Prostate gland (tissue), 2 donors: Measurements from ENCODE around the gene TRAF2. TPM values are rescaled to one million over a fixed set of nuclear protein-coding genes. Genes with fewer than 3 reads are reported as not detected.
A peak's percentile ranks its signal among the peaks of the same experiment; 100 is the strongest.

ENCODE experiments used
- DNase-seq: peaks from one replicate; pipeline ENCODE4 v3.0.0-alpha.2; 2019; ENCODE audit warnings: low spot score
- H3K27ac ChIP-seq, 2 donors: fragments of 200-600 bp; sonication (generic); 2 replicates each; pipeline ENCODE4 v1.5.1; 2017 to 2019
- H3K27me3 ChIP-seq: fragments of 200-600 bp; sonication (generic); replicated peaks from 2 replicates; pipeline ENCODE4 v1.5.1; 2019; ENCODE audit not compliant: insufficient read depth
- H3K36me3 ChIP-seq, 2 donors: fragments of 200-600 bp; sonication (generic); 1 replicate in 1 of 2; 2 replicates in 1 of 2; pipeline versions ENCODE4 v1.5.1 to v1.8.1; 2017 to 2019
- H3K4me1 ChIP-seq: fragments of 200-600 bp; sonication (generic); replicated peaks from 2 replicates; pipeline ENCODE4 v1.5.1; 2019
- H3K4me3 ChIP-seq, 2 donors: fragments of 200-600 bp; sonication (generic); 2 replicates each; pipeline ENCODE4 v1.5.1; 2017 to 2019
- H3K9me3 ChIP-seq: fragments of 200-600 bp; sonication (generic); 2 replicates; pipeline ENCODE4 v1.5.1; 2017
- POLR2A ChIP-seq: fragments of 450-650 bp; IDR thresholded peaks from one replicate; pipeline ENCODE4 v1.6.1; 2016; ENCODE audit warnings: antibody characterized with exemption, mild to moderate bottlenecking
- POLR2AphosphoS5 ChIP-seq: sonication (generic); formaldehyde crosslinking; IDR thresholded peaks from one replicate; pipeline ENCODE4 v1.6.1; 2017; ENCODE audit warnings: antibody characterized with exemption
- WGBS: methylation state at CpG from one replicate; pipeline ENCODE4 v1.1.5; 2018; 5-methylcytosine and 5-hydroxymethylcytosine counted together
- intact Hi-C: fragments of 100-400 bp; cut with DNase I; formaldehyde crosslinking; loops from one replicate; pipeline ENCODE4 v1.14.2; 2022
- total RNA-seq, 2 donors: library from RNA; depleted of rRNA; stranded (reverse); fragments of >200 nt; gene quantifications; one replicate each; pipeline ENCODE4 v1.1.0, GENCODE V29; 2016
- TF ChIP-seq, protein P1 (sequence below), 4 experiments: fragments of 200-600 bp in 2 of 4; fragments of 450-650 bp in 2 of 4; sonication (generic) in 2 of 4; IDR thresholded peaks; 1 replicate in 3 of 4; 2 replicates in 1 of 4; pipeline ENCODE4 v1.5.1; 2016 to 2019; ENCODE audit warnings: antibody characterized with exemption in 4 of 4, mild to moderate bottlenecking in 2 of 4, moderate library complexity in 2 of 4

TRAF2 gene
- total RNA-seq, 2 donors from 2014 or later = 23.6 to 24.2 TPM

DNA sequence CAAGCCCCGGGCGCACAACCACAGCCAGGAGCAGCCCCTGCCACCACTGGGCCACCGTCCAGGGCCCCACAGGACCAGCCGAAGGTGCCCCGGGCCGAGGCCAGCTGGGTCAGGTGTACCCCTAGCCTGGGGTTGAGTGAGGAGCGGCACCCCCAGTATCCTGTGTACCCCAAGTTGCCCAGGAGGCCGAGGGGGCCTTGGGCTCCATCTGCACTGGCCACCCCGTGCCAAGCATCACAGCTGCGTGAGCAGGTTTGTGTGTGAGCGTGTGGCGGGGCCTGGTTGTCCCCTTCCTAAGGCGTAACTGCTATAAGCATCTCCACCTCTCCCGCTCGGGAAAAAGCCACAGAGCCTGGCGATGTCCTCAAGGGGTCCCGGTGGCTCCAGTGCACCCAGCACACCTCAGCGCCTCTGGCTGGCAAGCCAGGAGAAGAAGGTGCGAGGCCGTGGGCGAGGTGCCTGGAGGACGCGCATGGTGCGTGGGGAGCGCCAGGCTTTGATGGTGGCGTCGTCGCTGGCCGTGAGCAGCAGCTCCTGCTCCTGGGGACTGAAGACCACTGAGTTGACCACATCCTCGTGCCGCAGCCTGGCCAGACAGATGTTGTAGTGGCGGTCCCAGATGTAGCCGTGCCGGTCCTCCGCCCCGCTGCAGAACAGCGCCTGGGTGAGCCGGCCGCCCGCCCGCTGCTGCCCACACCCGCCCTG is 54.4 kb downstream of the TRAF2 start:
- H3K9me3 ChIP-seq = no peaks in the 10 kb centered on the region
- intact Hi-C loops = no loop called here
- H3K27ac ChIP-seq = no peak overlapping the region
- H3K27me3 ChIP-seq = no peaks in the 10 kb centered on the region
- 92% methylated on average over 32 of the region's 42 CpGs for WGBS
- peaks cover 21 to 26% of the 10 kb centered on the region in 2 donors for H3K36me3 ChIP-seq
- DNase-seq = no peak
- no peaks in the 10 kb centered on the region for H3K4me1 ChIP-seq
- H3K4me3 ChIP-seq = no peak overlapping the region
- TF ChIP-seq, protein P1, sequence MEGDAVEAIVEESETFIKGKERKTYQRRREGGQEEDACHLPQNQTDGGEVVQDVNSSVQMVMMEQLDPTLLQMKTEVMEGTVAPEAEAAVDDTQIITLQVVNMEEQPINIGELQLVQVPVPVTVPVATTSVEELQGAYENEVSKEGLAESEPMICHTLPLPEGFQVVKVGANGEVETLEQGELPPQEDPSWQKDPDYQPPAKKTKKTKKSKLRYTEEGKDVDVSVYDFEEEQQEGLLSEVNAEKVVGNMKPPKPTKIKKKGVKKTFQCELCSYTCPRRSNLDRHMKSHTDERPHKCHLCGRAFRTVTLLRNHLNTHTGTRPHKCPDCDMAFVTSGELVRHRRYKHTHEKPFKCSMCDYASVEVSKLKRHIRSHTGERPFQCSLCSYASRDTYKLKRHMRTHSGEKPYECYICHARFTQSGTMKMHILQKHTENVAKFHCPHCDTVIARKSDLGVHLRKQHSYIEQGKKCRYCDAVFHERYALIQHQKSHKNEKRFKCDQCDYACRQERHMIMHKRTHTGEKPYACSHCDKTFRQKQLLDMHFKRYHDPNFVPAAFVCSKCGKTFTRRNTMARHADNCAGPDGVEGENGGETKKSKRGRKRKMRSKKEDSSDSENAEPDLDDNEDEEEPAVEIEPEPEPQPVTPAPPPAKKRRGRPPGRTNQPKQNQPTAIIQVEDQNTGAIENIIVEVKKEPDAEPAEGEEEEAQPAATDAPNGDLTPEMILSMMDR (IDR thresholded peaks at IDR 0.05) = no peak
- TF ChIP-seq POLR2A (no peak), POLR2AphosphoS5 (no peak)

DNA sequence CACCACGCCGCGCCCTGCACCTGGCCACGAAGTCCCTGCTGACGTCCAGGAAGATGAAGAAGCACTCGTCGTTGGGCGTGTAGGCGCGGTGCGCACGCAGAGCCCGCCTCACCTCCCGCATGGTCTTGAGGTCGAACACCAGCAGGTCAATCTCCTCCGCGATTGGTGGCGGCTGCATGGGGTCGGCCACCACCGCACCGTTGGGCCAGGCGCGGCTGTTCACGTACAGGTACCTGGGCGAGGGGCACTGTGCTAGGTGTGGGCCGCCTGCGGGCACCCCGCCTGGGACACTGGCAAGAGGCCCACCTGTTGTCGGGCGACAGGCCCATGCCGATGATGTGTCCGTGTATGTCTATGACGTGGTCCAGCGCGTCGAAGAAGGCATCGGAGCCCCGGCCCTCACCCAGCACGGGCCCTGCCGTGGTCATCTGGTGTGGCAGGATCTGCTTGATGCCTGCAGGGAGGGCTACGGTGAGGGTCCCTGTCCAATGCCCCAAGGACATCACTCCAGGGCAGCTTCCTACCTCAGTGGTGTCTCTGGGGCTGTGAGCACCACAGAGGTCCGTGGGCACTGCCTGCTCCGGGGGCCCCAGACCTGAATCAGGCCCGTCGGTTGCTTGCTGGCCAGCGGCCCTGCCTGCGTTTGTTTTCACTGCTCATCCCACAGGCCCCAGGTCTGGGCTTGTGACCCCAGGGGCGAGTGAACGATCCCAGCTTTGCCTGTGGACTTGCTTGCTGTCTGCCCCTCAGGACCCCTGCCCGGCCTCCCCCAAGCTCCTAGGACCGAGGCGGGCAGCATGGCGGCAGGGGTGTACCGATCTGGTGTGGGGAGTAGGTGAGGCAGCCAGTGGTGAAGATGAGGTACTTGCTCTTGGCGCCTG is 55.2 kb downstream of the TRAF2 start:
- Histone ChIP-seq H3K9me3 (no peaks in the 10 kb centered on the region), H3K27me3 (no peaks in the 10 kb centered on the region), H3K4me3 (no peak overlapping the region), H3K27ac (no peak overlapping the region), H3K36me3 (peaks cover 21 to 26% of the 10 kb centered on the region in 2 donors), H3K4me1 (no peaks in the 10 kb centered on the region)
- no peak for DNase-seq
- intact Hi-C loops = no loop called here
- 93% methylated on average over 49 of the region's 55 CpGs for WGBS
- TF ChIP-seq POLR2A = no peak
- TF ChIP-seq, protein P1 (IDR thresholded peaks at IDR 0.05) = no peak
- TF ChIP-seq POLR2AphosphoS5 = no peak

DNA sequence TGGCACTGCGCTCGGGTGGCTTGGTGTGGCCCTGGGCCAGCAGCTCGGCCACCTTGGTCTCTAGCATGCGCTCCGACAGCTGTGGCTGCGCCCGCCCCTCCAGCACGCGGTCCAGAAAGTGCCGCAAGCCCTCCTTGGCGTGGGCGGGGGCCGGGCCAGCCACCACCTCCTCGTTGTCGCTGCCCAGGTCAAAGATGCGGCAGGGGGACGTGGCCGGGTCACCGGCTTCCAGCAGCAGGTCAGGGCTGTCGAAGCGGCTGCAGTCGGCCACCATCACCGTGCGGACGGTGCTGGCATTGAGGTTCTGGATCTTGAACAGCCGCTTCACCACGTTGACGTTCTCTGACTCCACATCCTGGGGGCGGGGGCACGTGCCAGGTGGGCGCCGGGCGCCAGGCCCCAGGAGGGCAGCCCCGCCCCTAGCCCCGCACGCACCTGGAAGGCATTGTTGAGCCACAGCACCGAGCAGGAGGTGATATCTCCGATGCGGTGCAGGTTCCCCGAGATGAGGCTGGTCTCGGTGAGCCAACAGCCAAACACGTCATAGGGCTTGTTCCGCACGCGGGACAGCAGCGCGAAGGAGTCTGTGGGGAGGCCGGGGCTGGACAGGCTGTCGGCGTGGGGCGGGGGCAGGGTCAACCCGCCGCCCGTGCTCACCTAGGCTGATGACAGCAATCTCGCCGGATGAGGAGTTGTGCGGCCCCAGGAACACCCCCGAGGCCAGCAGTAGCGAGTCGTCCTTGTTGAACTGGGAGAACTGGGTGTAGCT is 56.0 kb downstream of the TRAF2 start:
- no peak overlapping the region for H3K27ac ChIP-seq
- no peaks in the 10 kb centered on the region for H3K27me3 ChIP-seq
- WGBS = 85% methylated on average over 33 of the region's 60 CpGs
- intact Hi-C loops = no loop called here
- H3K4me1 ChIP-seq = no peaks in the 10 kb centered on the region
- H3K9me3 ChIP-seq = no peaks in the 10 kb centered on the region
- no peak for DNase-seq
- no peak overlapping the region for H3K4me3 ChIP-seq
- TF ChIP-seq POLR2A = no peak
- TF ChIP-seq, protein P1 (IDR thresholded peaks at IDR 0.05) = no peak
- TF ChIP-seq POLR2AphosphoS5 = no peak
- peaks cover 21 to 26% of the 10 kb centered on the region in 2 donors for H3K36me3 ChIP-seq

DNA sequence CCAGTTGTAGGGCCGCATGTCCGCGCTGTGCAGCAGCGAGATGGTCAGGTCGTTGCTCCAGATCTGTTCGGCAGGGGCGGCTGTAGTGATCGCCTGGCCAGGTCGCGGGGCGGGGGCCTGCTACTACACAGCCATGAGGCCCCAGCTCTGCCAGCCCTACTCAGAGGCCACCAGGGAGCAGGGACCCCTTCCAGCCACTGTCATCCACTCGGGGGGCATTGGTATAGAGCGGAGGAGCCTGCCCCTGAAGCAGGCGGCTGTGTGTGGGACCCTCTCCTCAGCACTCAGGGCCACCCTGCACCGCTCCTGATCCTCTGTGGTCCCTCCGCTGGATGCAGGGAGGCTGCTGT is 56.5 kb downstream of the TRAF2 start:
- 88% methylated on average over 5 of the region's 16 CpGs for WGBS
- H3K4me3 ChIP-seq = peak overlapping the region in 1 of 2 donors; percentile 75

More for the DNA sequence above, 56.5 kb downstream of the TRAF2 start:
- DNase-seq = no peak
- Histone ChIP-seq H3K36me3 (peaks cover 21 to 26% of the 10 kb centered on the region in 2 donors), H3K27me3 (no peaks in the 10 kb centered on the region), H3K27ac (peak overlapping the region in 1 of 2 donors; percentile 91), H3K9me3 (no peaks in the 10 kb centered on the region), H3K4me1 (no peaks in the 10 kb centered on the region)
- TF ChIP-seq, protein P1 (IDR thresholded peaks at IDR 0.05) = no peak
- TF ChIP-seq POLR2A (no peak), POLR2AphosphoS5 (no peak)
- intact Hi-C loops = no loop called here
